Endothelial cell of umbilical vein (primary cell): ENCODE results near the gene EYS.

Experiments used
- EZH2 ChIP-seq: IDR thresholded peaks from 2 replicates; pipeline ENCODE4 v1.6.1; 2012; ENCODE audit warnings: borderline replicate concordance, low read depth, mild to moderate bottlenecking, moderate library complexity, low read length, inconsistent platforms; ENCODE audit not compliant: severe bottlenecking
- JUN ChIP-seq: IDR thresholded peaks from 2 replicates; pipeline ENCODE4 v1.6.1; 2011; ENCODE audit warnings: borderline replicate concordance, low read depth; ENCODE audit not compliant: insufficient read length, insufficient read depth
- MYC ChIP-seq: IDR thresholded peaks from one replicate; pipeline ENCODE4 v1.6.1; 2011; ENCODE audit warnings: mild to moderate bottlenecking, low read depth, low read length
- POLR2A ChIP-seq: IDR thresholded peaks from 2 replicates; pipeline ENCODE4 v1.6.1; 2012; ENCODE audit warnings: low read depth, mild to moderate bottlenecking, control low read depth, low read length
- POLR2AphosphoS5 ChIP-seq: IDR thresholded peaks from 2 replicates; pipeline ENCODE4 v1.6.1; 2012; ENCODE audit warnings: low read depth, mild to moderate bottlenecking, control low read depth, low read length, moderate library complexity; ENCODE audit not compliant: insufficient read depth
- TF ChIP-seq, protein P1 (sequence below), 2 donors: IDR thresholded peaks; 1 replicate in 1 of 2; 2 replicates in 1 of 2; pipeline ENCODE4 v1.5.1; 2011; ENCODE audit warnings: low read length in 2 of 2, mild to moderate bottlenecking in 2 of 2, moderate library complexity in 2 of 2, control low read depth in 1 of 2, inconsistent platforms in 1 of 2, low read depth in 1 of 2; ENCODE audit not compliant: insufficient read depth in 1 of 2; ENCODE audit errors: extremely low read depth in 1 of 2

DNA sequence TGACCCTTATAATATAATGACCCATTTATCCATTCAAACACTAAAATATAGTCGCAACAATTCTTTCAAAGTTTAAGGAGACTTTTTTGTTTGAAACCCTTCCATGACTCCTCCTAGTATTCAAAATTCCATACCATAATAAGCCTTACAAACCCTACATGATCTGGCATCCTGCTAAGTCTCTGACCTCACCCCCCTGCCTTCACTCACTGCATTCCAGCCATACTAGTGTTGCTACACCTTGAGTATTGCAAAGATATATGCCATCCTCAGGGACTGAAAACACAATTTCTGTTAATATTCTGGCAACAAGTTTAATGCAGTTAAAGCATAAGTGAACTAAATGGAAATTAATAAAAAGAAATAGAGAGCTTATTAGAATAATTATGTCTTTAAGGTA, 168.4 kb downstream of the EYS start:
- TF ChIP-seq EZH2 (no peak), POLR2A (no peak), MYC (no peak), JUN (no peak), POLR2AphosphoS5 (no peak)
- TF ChIP-seq, protein P1, sequence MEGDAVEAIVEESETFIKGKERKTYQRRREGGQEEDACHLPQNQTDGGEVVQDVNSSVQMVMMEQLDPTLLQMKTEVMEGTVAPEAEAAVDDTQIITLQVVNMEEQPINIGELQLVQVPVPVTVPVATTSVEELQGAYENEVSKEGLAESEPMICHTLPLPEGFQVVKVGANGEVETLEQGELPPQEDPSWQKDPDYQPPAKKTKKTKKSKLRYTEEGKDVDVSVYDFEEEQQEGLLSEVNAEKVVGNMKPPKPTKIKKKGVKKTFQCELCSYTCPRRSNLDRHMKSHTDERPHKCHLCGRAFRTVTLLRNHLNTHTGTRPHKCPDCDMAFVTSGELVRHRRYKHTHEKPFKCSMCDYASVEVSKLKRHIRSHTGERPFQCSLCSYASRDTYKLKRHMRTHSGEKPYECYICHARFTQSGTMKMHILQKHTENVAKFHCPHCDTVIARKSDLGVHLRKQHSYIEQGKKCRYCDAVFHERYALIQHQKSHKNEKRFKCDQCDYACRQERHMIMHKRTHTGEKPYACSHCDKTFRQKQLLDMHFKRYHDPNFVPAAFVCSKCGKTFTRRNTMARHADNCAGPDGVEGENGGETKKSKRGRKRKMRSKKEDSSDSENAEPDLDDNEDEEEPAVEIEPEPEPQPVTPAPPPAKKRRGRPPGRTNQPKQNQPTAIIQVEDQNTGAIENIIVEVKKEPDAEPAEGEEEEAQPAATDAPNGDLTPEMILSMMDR (IDR thresholded peaks at IDR 0.05; ENCODE audit: extremely low read depth in 1 of 2, insufficient read depth in 1 of 2, low read depth in 1 of 2, low read length in 2 of 2): no peak
